ENCODE measurements around the gene ZNF502. TPM values are rescaled to one million over a fixed set of nuclear protein-coding genes. Genes with fewer than 3 reads are reported as not detected.

Gene ZNF502
- total and polyA plus RNA-seq, 2 experiments from 2014 or later = 2.9 to 3.2 TPM

DNA sequence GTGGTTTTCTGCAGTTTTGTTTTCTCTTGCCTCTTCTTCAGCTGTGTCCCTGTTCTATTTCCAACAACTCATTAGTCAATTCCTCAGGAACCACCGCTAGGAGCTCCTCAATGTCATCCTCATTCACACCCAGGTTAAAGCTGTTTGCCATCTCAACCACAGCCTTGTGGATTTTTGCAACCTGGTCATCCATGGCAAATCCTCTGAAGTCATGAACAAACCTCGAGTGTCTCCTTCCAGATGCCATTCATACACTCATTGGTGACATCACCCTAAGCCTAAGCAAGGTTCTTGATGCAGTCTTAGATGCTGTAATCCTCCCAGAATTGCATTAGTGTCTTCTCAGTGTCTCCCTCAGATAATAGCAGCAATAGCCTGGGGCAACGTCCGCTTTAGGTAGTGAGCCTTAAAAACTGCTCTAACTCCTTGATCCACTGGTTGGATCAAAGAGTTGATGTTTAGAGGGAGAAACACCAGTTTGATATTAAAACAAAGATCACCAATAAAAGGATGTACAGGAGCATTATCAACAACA, 31.5 kb upstream of the ZNF502 start (continued):
- no peak for TF ChIP-seq CREB1 (CRISPR knock-in tag; IDR thresholded peaks at IDR 0.05; ENCODE audit: low read depth)
- TF ChIP-seq EZH2 (IDR thresholded peaks at IDR 0.05; ENCODE audit: low read depth, unreplicated experiment) = no peak
- no peak for TF ChIP-seq POLR2AphosphoS5 (IDR thresholded peaks at IDR 0.05; ENCODE audit: low read depth)
- no peak for TF ChIP-seq JUNB (IDR thresholded peaks at IDR 0.05; ENCODE audit: unreplicated experiment)
- no peak for TF ChIP-seq ZNF331 (CRISPR knock-in tag; IDR thresholded peaks at IDR 0.05; ENCODE audit: low read depth)

DNA sequence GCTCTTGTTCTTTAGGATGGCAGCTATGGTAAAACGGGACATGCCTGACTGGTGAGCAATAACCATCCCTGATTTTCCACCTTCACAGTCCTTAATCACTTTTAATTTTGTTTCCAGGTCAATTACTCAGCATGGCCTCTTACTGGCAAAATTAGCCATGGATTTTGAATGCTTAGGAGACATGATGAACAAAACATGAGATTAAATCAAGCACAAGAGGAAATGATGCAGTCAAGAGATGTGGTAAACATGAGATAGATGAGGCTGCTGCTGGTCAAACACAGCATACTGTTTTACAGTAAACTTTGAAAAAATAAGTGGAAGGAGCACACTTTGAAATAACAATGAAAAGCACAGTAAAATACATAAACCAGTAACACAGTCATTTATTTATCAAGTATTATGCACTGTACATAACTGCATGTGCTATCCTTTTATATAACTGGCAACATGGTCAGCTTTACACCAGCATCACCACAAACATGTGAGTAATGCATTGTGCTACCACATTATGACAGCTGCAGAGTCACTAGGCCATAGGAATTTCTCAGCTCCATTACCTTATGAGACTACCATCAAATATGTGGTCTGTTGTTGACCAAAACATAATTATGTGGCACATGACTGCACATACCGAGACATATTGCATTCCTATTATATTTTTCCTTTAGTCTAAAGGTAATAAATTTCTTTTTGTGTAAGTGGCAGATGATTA, 30.1 kb upstream of the ZNF502 start:
- H3K27me3 Mint-ChIP-seq (ENCODE audit: insufficient read depth, low read depth, poor library complexity) = no peaks in the 10 kb centered on the region
- no peak for DNase-seq (ENCODE audit: low spot score)
- no peak overlapping the region for H3K27ac Mint-ChIP-seq

More for the DNA sequence above, 30.1 kb upstream of the ZNF502 start:
- no peak for ATAC-seq
- H3K27ac ChIP-seq (ENCODE audit: low read depth) = no peak overlapping the region
- H4K20me1 ChIP-seq (replicated peaks; ENCODE audit: insufficient read depth) = no peaks in the 10 kb centered on the region; the same call in 1 of the 2 replicates
- H3K36me3 Mint-ChIP-seq (ENCODE audit: low read depth) = peaks cover 52% of the 10 kb centered on the region
- H3K27me3 ChIP-seq (ENCODE audit: insufficient read depth) = no peaks in the 10 kb centered on the region
- no peaks in the 10 kb centered on the region for H3K36me3 ChIP-seq (ENCODE audit: insufficient read depth)
- no peaks in the 10 kb centered on the region for H3F3A ChIP-seq (replicated peaks; ENCODE audit: low read depth)
- H3K79me2 ChIP-seq (replicated peaks; ENCODE audit: insufficient read depth) = no peaks in the 10 kb centered on the region
- H3K4me2 ChIP-seq = no peak overlapping the region
- peaks cover 61% of the 10 kb centered on the region for H3K9me3 Mint-ChIP-seq
- H3K4me1 ChIP-seq (ENCODE audit: insufficient read depth) = 0 out of 2 replicates have a peak, but pooled peaks cover 3% of the 10 kb centered on the region
- peaks cover 3% of the 10 kb centered on the region for H3K4me1 Mint-ChIP-seq
- H3K4me3 ChIP-seq = no peak overlapping the region
- H3K4me3 Mint-ChIP-seq = no peak overlapping the region
- H2AFZ ChIP-seq = no peak overlapping the region
- TF ChIP-seq, protein P1, sequence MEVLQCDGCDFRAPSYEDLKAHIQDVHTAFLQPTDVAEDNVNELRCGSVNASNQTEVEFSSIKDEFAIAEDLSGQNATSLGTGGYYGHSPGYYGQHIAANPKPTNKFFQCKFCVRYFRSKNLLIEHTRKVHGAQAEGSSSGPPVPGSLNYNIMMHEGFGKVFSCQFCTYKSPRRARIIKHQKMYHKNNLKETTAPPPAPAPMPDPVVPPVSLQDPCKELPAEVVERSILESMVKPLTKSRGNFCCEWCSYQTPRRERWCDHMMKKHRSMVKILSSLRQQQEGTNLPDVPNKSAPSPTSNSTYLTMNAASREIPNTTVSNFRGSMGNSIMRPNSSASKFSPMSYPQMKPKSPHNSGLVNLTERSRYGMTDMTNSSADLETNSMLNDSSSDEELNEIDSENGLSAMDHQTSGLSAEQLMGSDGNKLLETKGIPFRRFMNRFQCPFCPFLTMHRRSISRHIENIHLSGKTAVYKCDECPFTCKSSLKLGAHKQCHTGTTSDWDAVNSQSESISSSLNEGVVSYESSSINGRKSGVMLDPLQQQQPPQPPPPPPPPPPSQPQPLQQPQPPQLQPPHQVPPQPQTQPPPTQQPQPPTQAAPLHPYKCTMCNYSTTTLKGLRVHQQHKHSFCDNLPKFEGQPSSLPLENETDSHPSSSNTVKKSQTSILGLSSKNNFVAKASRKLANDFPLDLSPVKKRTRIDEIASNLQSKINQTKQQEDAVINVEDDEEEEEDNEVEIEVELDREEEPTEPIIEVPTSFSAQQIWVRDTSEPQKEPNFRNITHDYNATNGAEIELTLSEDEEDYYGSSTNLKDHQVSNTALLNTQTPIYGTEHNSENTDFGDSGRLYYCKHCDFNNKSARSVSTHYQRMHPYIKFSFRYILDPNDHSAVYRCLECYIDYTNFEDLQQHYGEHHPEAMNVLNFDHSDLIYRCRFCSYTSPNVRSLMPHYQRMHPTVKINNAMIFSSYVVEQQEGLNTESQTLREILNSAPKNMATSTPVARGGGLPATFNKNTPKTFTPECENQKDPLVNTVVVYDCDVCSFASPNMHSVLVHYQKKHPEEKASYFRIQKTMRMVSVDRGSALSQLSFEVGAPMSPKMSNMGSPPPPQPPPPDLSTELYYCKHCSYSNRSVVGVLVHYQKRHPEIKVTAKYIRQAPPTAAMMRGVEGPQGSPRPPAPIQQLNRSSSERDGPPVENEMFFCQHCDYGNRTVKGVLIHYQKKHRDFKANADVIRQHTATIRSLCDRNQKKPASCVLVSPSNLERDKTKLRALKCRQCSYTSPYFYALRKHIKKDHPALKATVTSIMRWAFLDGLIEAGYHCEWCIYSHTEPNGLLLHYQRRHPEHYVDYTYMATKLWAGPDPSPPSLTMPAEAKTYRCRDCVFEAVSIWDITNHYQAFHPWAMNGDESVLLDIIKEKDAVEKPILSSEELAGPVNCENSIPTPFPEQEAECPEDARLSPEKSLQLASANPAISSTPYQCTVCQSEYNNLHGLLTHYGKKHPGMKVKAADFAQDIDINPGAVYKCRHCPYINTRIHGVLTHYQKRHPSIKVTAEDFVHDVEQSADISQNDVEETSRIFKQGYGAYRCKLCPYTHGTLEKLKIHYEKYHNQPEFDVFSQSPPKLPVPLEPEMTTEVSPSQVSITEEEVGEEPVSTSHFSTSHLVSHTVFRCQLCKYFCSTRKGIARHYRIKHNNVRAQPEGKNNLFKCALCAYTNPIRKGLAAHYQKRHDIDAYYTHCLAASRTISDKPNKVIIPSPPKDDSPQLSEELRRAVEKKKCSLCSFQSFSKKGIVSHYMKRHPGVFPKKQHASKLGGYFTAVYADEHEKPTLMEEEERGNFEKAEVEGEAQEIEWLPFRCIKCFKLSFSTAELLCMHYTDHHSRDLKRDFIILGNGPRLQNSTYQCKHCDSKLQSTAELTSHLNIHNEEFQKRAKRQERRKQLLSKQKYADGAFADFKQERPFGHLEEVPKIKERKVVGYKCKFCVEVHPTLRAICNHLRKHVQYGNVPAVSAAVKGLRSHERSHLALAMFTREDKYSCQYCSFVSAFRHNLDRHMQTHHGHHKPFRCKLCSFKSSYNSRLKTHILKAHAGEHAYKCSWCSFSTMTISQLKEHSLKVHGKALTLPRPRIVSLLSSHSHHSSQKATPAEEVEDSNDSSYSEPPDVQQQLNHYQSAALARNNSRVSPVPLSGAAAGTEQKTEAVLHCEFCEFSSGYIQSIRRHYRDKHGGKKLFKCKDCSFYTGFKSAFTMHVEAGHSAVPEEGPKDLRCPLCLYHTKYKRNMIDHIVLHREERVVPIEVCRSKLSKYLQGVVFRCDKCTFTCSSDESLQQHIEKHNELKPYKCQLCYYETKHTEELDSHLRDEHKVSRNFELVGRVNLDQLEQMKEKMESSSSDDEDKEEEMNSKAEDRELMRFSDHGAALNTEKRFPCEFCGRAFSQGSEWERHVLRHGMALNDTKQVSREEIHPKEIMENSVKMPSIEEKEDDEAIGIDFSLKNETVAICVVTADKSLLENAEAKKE (CRISPR knock-in tag; IDR thresholded peaks at IDR 0.05) = no peak
- no peak for TF ChIP-seq ZNF114 (CRISPR knock-in tag; IDR thresholded peaks at IDR 0.05)
- TF ChIP-seq EZH2 (IDR thresholded peaks at IDR 0.05; ENCODE audit: low read depth, unreplicated experiment) = no peak
- TF ChIP-seq, protein P2, sequence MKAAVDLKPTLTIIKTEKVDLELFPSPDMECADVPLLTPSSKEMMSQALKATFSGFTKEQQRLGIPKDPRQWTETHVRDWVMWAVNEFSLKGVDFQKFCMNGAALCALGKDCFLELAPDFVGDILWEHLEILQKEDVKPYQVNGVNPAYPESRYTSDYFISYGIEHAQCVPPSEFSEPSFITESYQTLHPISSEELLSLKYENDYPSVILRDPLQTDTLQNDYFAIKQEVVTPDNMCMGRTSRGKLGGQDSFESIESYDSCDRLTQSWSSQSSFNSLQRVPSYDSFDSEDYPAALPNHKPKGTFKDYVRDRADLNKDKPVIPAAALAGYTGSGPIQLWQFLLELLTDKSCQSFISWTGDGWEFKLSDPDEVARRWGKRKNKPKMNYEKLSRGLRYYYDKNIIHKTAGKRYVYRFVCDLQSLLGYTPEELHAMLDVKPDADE (IDR thresholded peaks at IDR 0.05) = no peak
- TF ChIP-seq JUNB (IDR thresholded peaks at IDR 0.05; ENCODE audit: unreplicated experiment) = no peak
- no peak for TF ChIP-seq NANOG (IDR thresholded peaks at IDR 0.05; ENCODE audit: borderline replicate concordance)
- TF ChIP-seq EZH2phosphoT487 (IDR thresholded peaks at IDR 0.05; ENCODE audit: unreplicated experiment) = no peak
- TF ChIP-seq CREB1 (CRISPR knock-in tag; IDR thresholded peaks at IDR 0.05; ENCODE audit: low read depth) = no peak
- TF ChIP-seq, protein P3, sequence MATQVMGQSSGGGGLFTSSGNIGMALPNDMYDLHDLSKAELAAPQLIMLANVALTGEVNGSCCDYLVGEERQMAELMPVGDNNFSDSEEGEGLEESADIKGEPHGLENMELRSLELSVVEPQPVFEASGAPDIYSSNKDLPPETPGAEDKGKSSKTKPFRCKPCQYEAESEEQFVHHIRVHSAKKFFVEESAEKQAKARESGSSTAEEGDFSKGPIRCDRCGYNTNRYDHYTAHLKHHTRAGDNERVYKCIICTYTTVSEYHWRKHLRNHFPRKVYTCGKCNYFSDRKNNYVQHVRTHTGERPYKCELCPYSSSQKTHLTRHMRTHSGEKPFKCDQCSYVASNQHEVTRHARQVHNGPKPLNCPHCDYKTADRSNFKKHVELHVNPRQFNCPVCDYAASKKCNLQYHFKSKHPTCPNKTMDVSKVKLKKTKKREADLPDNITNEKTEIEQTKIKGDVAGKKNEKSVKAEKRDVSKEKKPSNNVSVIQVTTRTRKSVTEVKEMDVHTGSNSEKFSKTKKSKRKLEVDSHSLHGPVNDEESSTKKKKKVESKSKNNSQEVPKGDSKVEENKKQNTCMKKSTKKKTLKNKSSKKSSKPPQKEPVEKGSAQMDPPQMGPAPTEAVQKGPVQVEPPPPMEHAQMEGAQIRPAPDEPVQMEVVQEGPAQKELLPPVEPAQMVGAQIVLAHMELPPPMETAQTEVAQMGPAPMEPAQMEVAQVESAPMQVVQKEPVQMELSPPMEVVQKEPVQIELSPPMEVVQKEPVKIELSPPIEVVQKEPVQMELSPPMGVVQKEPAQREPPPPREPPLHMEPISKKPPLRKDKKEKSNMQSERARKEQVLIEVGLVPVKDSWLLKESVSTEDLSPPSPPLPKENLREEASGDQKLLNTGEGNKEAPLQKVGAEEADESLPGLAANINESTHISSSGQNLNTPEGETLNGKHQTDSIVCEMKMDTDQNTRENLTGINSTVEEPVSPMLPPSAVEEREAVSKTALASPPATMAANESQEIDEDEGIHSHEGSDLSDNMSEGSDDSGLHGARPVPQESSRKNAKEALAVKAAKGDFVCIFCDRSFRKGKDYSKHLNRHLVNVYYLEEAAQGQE (IDR thresholded peaks at IDR 0.05; ENCODE audit: unreplicated experiment) = no peak
- 0 out of 2 replicates have a peak, but pooled peaks cover 17% of the 10 kb centered on the region for H3K9me2 ChIP-seq (ENCODE audit: insufficient read depth)
